ENCODE data around the gene ZMIZ1.

The ZMIZ1 gene

DNA sequence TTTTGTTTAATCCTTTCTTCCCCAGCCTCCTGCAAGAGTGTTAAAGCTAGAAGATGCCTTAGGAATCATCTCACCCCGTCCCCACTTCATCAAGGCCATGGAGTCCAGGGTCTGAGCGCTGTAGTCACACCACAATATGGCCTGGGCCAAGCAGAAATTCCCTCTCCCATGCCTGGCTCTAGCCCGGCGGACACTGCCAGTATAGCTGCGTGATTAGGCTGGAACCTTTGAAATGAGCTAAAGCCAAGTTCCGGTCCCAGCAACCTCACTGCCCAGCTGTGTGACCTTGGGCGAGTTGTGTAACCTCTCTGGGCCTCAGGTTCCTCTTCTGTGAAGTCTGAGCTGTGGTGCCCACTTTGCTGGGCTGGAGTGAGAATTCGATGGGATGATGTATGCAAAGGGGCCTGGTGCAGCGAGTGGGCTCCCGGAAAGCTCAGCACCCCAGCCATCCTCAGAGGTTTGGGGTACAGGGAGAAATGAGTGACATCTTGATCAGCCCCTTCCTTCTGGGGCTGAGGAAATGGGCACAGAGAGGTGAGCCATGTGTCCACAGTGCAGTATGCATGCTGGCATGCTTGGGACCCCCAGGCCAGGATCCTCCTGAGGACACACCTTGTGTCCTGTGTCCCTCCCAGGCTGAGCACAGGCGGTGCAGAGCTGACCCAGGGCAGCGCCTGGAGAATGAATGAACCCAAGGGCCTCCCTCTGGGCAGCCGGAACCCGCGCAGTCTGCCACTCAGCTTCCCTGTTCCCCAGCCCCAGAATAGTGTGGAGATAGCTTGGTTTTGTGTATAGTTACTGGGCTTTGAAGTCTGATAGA lies 118.6 kb downstream of the ZMIZ1 start:
- DNase-seq (ENCODE audit: low read depth): no peak

DNA sequence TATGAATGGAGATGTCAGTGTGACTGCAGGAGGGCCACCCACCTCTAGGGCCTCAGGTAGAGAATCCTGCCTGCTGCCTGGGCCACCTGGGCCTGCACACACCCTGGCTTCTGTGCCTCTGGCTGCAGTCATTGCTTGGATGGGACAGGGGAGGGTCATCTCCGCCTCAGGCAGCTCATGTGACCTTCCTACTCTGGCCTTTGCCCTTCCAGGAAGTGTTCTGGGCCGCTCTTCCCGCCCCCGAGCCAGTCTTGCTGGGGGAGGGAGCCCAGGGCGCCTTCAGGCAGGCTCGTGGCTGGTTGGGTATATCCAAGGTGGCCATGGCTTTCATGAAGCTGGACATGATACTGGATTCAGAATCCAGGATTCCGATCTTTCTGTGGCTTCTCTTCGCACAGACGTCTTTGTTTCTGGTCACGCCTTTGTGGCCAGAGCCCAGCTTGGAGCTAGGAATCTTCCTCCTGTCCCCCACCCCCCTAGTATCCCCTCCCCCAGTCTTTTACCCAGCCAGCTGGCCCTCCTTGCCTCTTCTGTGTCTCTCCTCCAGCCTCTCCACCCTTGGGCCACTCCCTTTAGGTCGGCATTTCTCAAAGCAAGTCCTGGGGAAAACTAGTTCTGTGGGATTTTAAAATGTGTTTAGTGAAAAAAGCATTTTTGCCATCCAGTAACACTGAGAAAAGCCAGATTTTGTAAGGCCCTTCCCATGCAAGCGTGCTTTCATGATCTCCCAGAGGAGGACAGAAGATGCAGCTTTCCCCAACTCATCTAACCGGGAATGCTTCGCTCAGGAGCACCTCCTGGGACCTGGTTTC lies 119.6 kb downstream of the ZMIZ1 start:
- no peak for DNase-seq (ENCODE audit: low read depth)

DNA sequence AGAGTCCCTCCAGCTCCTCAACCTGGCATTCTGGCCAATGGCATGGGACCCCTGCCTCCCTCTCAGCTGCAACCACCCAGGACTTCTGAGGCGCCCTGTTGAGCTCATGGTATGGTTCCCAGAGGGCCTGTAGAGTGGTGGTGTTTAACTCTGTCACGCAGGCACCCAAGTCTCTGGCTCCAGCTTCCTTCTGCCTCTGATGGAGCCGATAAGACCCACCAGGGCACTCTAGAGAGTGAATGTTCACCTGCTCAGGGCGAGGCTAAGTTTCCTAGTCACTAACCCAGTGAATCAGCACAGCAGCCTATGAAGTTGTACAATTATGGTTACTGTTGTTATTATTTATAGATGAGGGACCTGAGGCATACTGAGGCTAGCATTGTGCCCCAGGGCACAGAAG lies 120.4 kb downstream of the ZMIZ1 start:
- no peak for DNase-seq (ENCODE audit: low read depth)

- no peak for DNase-seq (ENCODE audit: low read depth)
These were observed 121.2 kb downstream of the ZMIZ1 start for GRCh38 chr10:79189853-79190435.

DNA sequence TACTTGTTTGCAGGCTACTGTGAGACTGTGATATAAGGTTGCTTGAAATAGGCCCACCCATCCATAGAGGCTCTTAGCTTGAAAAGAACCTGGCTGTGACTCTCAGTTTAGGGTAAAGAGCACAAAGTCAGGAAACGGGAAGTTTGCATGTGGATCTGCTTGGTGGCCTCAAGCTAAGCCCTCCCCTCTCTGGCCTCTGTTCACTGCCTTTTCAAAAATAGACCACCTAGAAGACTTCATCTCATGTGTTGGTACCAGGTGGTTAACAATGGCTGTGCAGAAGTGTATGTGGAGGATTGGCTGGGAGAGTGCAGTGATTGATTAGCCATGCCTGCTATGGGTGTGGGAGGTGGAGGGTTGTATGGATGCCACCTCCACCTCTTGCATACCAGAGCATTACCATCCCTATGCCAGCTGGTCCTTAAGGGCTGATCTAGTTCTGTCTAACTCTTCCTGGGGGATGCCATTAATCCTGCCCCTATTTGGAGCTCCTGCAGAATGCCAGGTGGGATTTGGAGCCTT lies 122.0 kb downstream of the ZMIZ1 start:
- no peak for DNase-seq (ENCODE audit: low read depth)

DNA sequence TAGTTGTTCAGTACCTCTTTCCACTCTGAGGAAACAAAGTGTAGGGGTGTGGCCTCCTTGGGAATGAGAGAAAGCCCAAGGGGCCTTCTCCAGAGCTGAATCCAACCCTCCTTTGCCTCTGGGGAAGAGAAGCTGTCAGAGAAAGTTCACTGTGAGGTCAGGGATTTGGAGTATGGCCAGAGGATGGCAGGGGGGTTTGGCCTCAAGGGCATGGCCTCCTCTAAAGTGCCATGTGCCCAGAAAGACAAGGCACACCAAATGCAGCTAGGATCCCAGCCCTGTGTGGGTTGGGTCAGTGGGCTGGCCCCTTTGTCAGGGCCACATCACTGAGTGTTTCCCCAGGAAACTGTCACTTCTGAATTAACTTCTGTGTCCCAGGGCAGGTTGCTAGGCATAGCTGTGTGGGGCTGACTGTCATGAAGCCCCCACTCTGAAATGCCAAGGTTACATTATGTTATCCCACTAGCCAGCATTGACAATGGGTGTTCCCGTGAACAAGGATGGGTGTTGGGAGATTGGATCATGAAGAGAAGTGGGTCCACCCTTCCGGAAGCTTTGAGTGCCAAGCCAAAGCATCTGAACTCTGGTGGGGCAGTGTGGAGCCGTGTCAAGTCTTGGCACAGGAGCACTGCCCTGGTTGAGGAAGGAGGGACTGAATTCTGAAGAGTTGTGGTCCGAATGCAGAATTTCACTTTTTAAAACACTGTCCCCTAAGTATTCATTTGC lies 123.3 kb downstream of the ZMIZ1 start:
- no peak for DNase-seq (ENCODE audit: low read depth)

DNA sequence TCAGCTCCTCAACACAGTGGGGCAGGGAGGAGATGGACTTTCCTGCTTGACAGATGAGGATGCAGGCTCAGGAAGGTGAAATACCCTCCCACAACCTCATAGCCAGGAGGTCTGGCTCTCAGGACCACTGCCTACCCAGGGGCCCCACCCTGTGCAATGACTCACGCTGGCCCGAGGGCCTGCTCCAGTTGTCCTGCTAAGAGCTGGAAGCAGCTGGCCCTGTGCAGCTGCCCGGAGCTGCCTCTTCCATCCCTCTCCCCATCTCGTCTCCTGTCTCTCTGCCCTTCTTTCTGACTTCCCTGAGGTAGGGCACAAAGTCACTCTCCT lies 123.9 kb downstream of the ZMIZ1 start:
- no peak for DNase-seq (ENCODE audit: low read depth)

DNA sequence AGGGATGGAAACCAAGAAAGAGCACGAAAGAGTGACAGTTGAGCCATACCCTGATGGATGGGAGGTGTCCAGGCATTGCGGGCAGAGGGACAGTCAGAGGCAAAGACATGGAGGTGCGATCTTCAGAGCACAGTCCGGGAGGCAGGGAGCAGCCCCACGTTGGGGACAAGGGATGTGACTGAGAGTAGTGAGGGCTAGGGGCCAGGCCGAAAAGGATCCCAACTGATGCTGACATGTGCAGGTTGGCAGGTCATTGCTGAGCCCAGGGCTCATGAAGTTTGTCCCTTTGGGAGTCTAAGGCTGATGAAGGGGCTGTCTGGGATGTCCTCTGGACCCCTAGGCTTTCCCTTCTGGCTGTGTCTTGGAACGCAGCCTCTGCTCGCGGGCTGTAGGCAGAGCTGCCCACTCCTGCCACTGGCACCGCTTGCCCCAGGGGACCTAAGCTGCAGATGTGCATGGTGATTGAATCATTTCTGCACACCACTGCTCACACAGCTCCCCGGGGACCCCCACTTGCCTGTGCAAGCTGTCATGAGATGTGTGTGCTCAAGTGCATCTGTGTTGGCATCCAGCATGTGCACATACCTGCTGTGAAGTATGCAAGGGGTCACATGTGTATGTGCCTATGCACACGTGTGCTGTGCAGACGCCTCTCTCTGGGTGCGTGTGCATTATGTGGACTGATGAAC lies 125.1 kb downstream of the ZMIZ1 start:
- DNase-seq (ENCODE audit: low read depth): no peak

DNA sequence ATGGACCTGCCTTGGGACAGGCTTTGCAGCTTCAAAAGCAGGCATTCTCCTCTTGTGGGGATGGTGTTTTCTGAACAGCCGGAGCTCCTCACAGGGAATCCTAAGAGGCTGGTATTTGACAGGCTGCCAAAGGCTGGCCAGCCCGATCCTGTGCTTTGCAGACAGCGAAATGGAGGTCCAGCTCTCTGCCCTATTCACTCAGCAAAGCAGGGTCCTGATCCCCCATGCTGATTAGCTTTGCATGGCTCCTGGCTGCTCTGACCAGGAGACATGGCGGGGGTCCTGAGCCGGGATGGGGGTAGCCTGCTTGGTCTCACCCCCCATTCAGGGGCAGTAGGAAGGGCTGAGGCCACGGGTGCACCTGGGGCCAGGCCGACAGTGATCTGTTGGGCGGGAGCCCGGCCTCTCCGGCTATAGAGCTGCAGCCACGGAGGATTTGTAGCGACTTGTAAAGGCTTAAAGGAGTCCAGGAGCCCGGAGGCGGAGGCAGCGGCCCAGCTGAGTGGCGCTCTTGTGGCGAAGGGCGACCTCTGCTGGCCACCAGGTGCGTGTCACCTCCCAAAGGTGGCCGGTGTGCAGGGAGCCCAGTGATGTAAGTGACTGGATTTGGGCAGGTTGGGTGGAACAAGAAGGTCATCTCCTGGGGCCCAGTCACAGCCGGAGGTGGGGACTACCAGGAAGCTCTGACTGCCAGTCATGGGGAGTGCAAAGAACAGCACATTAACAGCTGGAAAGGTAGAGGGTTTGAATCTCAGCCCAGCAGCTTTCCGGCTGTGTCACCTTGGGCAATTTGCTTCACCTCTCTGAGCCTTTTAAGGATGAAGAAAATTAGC lies 126.5 kb downstream of the ZMIZ1 start:
- DNase-seq (ENCODE audit: low read depth): peak; percentile 76

DNA sequence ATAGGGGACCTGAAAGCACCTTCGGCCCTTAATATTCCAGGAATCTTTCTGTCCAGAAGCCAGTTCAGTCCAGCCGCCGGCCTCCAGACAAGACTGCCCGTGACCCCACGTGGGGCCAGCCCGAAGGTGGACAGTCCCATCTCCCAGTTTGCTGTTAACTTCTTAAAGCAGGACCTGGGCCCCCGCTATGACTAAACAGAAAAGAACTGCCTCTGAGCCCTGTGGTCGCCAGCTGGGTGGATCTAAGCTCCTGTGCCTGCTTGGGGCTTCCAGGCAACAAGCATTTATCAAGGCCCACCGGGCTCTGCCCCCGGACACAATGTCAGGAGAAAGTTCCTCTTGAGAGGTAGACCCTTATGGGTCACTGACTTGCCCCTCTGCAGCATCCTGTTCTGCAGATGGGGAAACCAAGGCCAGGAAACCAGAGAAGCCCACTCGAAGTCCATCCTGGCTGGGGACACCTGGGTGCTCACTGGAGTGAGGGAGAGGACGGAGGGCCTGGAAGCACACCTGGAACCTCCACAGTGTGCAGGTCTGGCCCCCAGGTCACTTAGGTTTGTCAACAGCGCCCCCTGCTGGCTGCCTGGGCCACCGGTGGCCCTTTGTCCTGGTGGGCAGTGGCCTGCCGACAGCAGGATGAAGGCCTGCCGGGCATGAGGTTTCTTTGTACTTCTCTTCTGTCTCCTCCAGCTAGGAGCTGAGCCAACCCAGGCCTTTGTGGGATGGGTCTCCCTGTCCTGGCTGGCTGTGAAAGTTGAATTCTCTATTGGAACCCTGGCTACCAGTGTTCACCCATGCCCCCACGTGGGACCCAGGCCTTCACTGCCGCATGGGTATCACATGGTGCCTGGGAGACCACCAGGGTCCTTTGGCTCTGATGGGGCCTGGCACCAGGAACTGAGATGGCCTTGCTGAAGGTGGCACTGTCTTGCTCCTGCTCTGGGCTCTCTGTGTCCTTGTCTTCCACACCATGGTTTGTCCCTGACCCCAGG lies 128.0 kb downstream of the ZMIZ1 start:
- DNase-seq (ENCODE audit: low read depth): peak; percentile 69

GRCh38 chr10:79197558-79197957 lies 128.8 kb downstream of the ZMIZ1 start:
- no peak for DNase-seq (ENCODE audit: low read depth)

DNA sequence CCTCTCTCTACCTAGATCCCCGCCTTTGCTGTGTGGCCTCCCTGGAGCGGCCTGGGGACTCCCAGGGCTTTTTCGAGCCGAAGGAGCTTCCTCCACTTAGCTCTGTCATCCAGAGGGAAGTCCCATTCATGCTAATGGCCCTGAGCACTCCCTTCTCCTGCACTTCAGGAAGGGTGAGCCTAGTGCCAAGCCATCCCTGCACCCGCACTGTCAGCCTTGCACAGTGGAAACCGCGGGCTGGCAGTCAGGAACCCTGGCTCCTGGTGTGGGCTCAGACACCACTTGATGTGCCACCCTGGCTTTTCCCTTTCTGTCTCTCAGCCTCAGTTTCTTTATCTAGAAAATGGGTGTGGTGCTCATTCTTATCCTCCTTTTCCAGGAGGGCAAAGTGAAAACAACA lies 131.6 kb downstream of the ZMIZ1 start:
- DNase-seq (ENCODE audit: low read depth): no peak

DNA sequence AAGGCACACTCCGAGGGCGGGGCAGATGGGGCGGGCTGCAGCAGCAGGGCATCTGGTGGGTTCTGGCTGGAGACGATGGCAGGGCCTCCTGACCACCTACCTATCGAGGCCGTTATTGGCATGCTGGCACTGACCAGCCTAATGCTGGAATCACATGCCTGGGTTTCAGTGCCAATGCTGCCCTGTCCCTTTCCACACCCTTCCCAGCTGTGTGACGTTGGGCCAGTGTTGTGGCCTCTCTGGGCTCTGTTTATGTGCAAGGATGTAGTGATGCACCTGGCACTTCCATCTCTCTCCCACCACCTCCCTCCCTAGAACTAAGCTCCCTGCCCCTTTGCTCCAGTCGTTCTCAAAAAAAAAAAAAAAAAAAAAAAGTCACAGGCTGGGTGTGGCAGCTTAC lies 132.9 kb downstream of the ZMIZ1 start:
- no peak for DNase-seq (ENCODE audit: low read depth)

GRCh38 chr10:79202188-79203013 lies 133.6 kb downstream of the ZMIZ1 start:
- peak; percentile 43 for DNase-seq (ENCODE audit: low read depth)

- DNase-seq (ENCODE audit: low read depth): no peak
These were observed 134.4 kb downstream of the ZMIZ1 start for GRCh38 chr10:79203014-79203644.

- no peak for DNase-seq (ENCODE audit: low read depth)
These were observed 135.1 kb downstream of the ZMIZ1 start for GRCh38 chr10:79203833-79204232.

GRCh38 chr10:79206300-79207095 lies 137.7 kb downstream of the ZMIZ1 start:
- DNase-seq (ENCODE audit: low read depth): no peak

- DNase-seq (ENCODE audit: low read depth): no peak
These were observed 138.3 kb downstream of the ZMIZ1 start for GRCh38 chr10:79207096-79207357.
